ENCODE measurements around the gene RAX2. TPM values are rescaled to one million over a fixed set of nuclear protein-coding genes. Genes with fewer than 3 reads are reported as not detected.

RAX2 gene
- polyA plus RNA-seq, 1 of the 3 experiments (the other 2 are of a cell fraction), result not detected

DNA sequence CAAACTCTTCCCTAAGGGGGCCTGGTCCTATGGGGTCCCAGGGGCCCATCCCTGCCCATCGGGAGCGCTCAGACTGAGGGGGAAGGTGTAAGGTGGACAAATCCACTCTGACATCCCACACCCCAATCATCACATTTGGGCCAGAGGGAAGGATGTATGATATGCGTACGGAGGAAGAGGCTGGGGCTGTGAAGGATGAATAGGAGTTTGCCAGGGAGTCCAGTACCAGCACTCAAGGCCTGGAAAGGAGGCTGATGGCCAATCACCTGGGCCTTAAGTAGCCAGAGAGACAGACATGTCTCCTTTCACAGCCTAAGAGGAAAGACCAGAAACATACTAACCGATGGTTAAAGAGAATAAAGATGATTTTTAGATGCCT, 48.9 kb downstream of the RAX2 start:
- H3K9ac ChIP-seq, result no peak overlapping the region
- H3K9me3 ChIP-seq, result no peaks in the 10 kb centered on the region
- no peaks in the 10 kb centered on the region for H3F3A ChIP-seq (replicated peaks; ENCODE audit: insufficient read depth)
- H3K27ac ChIP-seq (ENCODE audit: low read depth in 2 of 2, low read length in 1 of 2), result no peak overlapping the region
- no peaks in the 10 kb centered on the region for H3K79me2 ChIP-seq (ENCODE audit: insufficient read depth)
- no peak for DNase-seq
- WGBS (ENCODE audit: low lambda C conversion rate), result 74% methylated on average over 5 of the region's 5 CpGs
- no peak overlapping the region for H3K4me2 ChIP-seq
- no peaks in the 10 kb centered on the region for H3K9me2 ChIP-seq
- H3K4me1 ChIP-seq (ENCODE audit: control insufficient read depth in 1 of 2, insufficient read depth in 2 of 2, low read depth in 1 of 2, low read length in 1 of 2), result peaks cover 0 to 2% of the 10 kb centered on the region in 2 experiments; a peak in 1 of 4 replicates
- H3K27me3 ChIP-seq (ENCODE audit: insufficient read depth), result peaks cover 13% of the 10 kb centered on the region
- CTCF ChIA-PET, result interaction anchor here (0.8 kb wide), 1 partner anchor 29 kb away, joined by 3 read pairs; no protein-coding TSS in a partner anchor
- H3K4me3 ChIP-seq (ENCODE audit: low read depth in 2 of 2, low read length in 1 of 2), result no peak overlapping the region
- no peak for TF ChIP-seq RAD21 (IDR thresholded peaks at IDR 0.05; ENCODE audit: low read length)
- no peak for TF ChIP-seq ELF1 (IDR thresholded peaks at IDR 0.05)
- TF ChIP-seq, protein P1, sequence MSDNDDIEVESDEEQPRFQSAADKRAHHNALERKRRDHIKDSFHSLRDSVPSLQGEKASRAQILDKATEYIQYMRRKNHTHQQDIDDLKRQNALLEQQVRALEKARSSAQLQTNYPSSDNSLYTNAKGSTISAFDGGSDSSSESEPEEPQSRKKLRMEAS (IDR thresholded peaks at IDR 0.05; ENCODE audit: low read depth), result no peak
- no peak for TF ChIP-seq TEAD4 (IDR thresholded peaks at IDR 0.05; ENCODE audit: borderline replicate concordance, insufficient read depth)
- no peak for TF ChIP-seq EP300 (IDR thresholded peaks at IDR 0.05; ENCODE audit: borderline replicate concordance in 1 of 2, low read depth in 1 of 2, low read length in 1 of 2)
- TF ChIP-seq FOXM1 (IDR thresholded peaks at IDR 0.05; ENCODE audit: low read depth), result no peak
- TF ChIP-seq, protein P2, sequence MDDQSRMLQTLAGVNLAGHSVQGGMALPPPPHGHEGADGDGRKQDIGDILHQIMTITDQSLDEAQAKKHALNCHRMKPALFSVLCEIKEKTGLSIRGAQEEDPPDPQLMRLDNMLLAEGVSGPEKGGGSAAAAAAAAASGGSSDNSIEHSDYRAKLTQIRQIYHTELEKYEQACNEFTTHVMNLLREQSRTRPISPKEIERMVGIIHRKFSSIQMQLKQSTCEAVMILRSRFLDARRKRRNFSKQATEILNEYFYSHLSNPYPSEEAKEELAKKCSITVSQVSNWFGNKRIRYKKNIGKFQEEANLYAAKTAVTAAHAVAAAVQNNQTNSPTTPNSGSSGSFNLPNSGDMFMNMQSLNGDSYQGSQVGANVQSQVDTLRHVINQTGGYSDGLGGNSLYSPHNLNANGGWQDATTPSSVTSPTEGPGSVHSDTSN (IDR thresholded peaks at IDR 0.05), result no peak
- no peak for TF ChIP-seq NFIC (IDR thresholded peaks at IDR 0.05; ENCODE audit: borderline replicate concordance)
- TF ChIP-seq NRF1 (IDR thresholded peaks at IDR 0.05; ENCODE audit: low read depth, low read length), result no peak
- TF ChIP-seq, protein P3, sequence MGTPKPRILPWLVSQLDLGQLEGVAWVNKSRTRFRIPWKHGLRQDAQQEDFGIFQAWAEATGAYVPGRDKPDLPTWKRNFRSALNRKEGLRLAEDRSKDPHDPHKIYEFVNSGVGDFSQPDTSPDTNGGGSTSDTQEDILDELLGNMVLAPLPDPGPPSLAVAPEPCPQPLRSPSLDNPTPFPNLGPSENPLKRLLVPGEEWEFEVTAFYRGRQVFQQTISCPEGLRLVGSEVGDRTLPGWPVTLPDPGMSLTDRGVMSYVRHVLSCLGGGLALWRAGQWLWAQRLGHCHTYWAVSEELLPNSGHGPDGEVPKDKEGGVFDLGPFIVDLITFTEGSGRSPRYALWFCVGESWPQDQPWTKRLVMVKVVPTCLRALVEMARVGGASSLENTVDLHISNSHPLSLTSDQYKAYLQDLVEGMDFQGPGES (IDR thresholded peaks at IDR 0.05; ENCODE audit: low read depth, low read length), result no peak
- no peak for TF ChIP-seq MXI1 (IDR thresholded peaks at IDR 0.05; ENCODE audit: low read depth, low read length)
- TF ChIP-seq RXRA (IDR thresholded peaks at IDR 0.05; ENCODE audit: borderline replicate concordance, low read depth), result no peak
- TF ChIP-seq EZH2phosphoT487 (IDR thresholded peaks at IDR 0.05; ENCODE audit: borderline replicate concordance, low read depth), result no peak
- TF ChIP-seq SMC3 (IDR thresholded peaks at IDR 0.05; ENCODE audit: low read depth, low read length), result no peak
- TF ChIP-seq, protein P4, sequence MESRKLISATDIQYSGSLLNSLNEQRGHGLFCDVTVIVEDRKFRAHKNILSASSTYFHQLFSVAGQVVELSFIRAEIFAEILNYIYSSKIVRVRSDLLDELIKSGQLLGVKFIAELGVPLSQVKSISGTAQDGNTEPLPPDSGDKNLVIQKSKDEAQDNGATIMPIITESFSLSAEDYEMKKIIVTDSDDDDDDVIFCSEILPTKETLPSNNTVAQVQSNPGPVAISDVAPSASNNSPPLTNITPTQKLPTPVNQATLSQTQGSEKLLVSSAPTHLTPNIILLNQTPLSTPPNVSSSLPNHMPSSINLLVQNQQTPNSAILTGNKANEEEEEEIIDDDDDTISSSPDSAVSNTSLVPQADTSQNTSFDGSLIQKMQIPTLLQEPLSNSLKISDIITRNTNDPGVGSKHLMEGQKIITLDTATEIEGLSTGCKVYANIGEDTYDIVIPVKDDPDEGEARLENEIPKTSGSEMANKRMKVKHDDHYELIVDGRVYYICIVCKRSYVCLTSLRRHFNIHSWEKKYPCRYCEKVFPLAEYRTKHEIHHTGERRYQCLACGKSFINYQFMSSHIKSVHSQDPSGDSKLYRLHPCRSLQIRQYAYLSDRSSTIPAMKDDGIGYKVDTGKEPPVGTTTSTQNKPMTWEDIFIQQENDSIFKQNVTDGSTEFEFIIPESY (IDR thresholded peaks at IDR 0.05; ENCODE audit: borderline replicate concordance, low read depth), result no peak
- no peak overlapping the region for H2AFZ ChIP-seq (ENCODE audit: low read depth)
- no peaks in the 10 kb centered on the region for H4K20me1 ChIP-seq (ENCODE audit: insufficient read depth)
- H3K36me3 ChIP-seq (replicated peaks in 1 of 2; ENCODE audit: control insufficient read depth in 1 of 2, insufficient read depth in 2 of 2, low read length in 1 of 2), result no peaks in the 10 kb centered on the region
- POLR2A ChIA-PET, result no interaction called here
